ENCODE data around the gene ATF7. TPM values are rescaled to one million over a fixed set of nuclear protein-coding genes. Genes with fewer than 3 reads are reported as not detected.

Gene ATF7
- total and polyA plus RNA-seq, 9 of the 15 experiments (the other 6 are each of a cell fraction or from before 2014, with no cell fraction given), result 10.6 to 30.4 (median 20.7) TPM

GRCh38 chr12:53623548-53624385, 2.4 kb downstream of the ATF7 start:
- CTCF ChIA-PET (ENCODE audit: low intra/inter-chr PET ratio), result interaction anchor here (0.7 kb wide), 1 partner anchor 299 kb away, joined by 3 read pairs; no protein-coding TSS in a partner anchor
- BruUV-seq (replicated peaks), result no TSS peak
- H3K9me1 ChIP-seq (ENCODE audit: control insufficient read depth, insufficient read depth, low read length), result no peaks in the 10 kb centered on the region
- H3K4me3 ChIP-seq, result peak overlapping the region; percentile 60
- ATAC-seq (peak; percentile 40), FAIRE-seq (peak; percentile 92), DNase-seq (ENCODE audit: extremely low read depth in 1 of 4, low spot score in 3 of 4) (peak; percentile 30 to 75 (median 48))
- no peaks in the 10 kb centered on the region for H3K27me3 ChIP-seq (ENCODE audit: control insufficient read depth in 2 of 2, insufficient read depth in 2 of 2, low read length in 2 of 2)
- H3K4me1 ChIP-seq (replicated peaks in 1 of 2; ENCODE audit: control insufficient read depth in 2 of 2, insufficient read depth in 2 of 2, low read length in 2 of 2), result peaks cover 10 to 18% of the 10 kb centered on the region in 2 experiments; a peak in 3 of 5 replicates
- in situ Hi-C loops (cut with MboI) (no loop called here), intact Hi-C loops (cut with micrococcal nuclease) (no loop called here)
- H3K9ac ChIP-seq (ENCODE audit: insufficient read depth in 1 of 2, low read depth in 2 of 2, low read length in 2 of 2), result peak overlapping the region; percentile 72 to 96; a peak in 3 of 4 replicates
- H3K9me3 ChIP-seq (replicated peaks; ENCODE audit: control insufficient read depth, insufficient read depth, low read depth, low read length), result no peaks in the 10 kb centered on the region
- H4K20me1 ChIP-seq (replicated peaks; ENCODE audit: control insufficient read depth, insufficient read depth, low read length), result no peaks in the 10 kb centered on the region
- POLR2A ChIA-PET, result interaction anchor here (0.6 to 5.6 kb wide), 7 partner anchors 11 to 1551 kb away, joined by 3 to 46 read pairs (median 4); partner anchors contain the start of gene ATP5MC2
- H3K36me3 ChIP-seq (ENCODE audit: control insufficient read depth, insufficient read depth, low read length), result peaks cover 4% of the 10 kb centered on the region; the same call in 1 of the 3 replicates
- WGBS (ENCODE audit: insufficient coverage, low coverage, missing lambda C conversion rate), result under 1% methylated on average over 7 of the region's 7 CpGs
- peak overlapping the region; percentile 94 for H3K4me2 ChIP-seq (ENCODE audit: insufficient read depth, low read length)
- peak overlapping the region; percentile 98 for H3K27ac ChIP-seq (ENCODE audit: extremely low read depth, low read depth, low read length)
- peaks cover 66% of the 10 kb centered on the region for H3K79me2 ChIP-seq (ENCODE audit: control insufficient read depth, insufficient read depth, low read length)
- H2AFZ ChIP-seq (ENCODE audit: low read depth, low read length), result peak overlapping the region; percentile 32; the same call in 1 of the 2 replicates
- TF ChIP-seq ILF3 (IDR thresholded peaks at IDR 0.05; ENCODE audit: borderline replicate concordance) (0 out of 2 replicates have a peak, but pooled peaks have one; percentile 14), E2F6 (IDR thresholded peaks at IDR 0.05; ENCODE audit: borderline replicate concordance in 1 of 2, extremely low read depth in 1 of 2, insufficient read depth in 1 of 2, insufficient read length in 1 of 2, low read depth in 1 of 2, low read length in 1 of 2, poor library complexity in 1 of 2, severe bottlenecking in 1 of 2) (no peak), CHD1 (IDR thresholded peaks at IDR 0.05; ENCODE audit: low read length) (peak; percentile 13), FOXM1 (IDR thresholded peaks at IDR 0.05; ENCODE audit: low read depth) (peak; percentile 26; the same call in 1 of the 2 replicates), FOXM1 (CRISPR knock-in tag; IDR thresholded peaks at IDR 0.05; ENCODE audit: low read depth) (no peak), CXXC5 (CRISPR knock-in tag; IDR thresholded peaks at IDR 0.05) (peak; percentile 44), TBP (optimal IDR thresholded peaks at IDR 0.05; ENCODE audit: low read depth, low read length) (peak; percentile 37), UBTF (IDR thresholded peaks at IDR 0.05; ENCODE audit: borderline replicate concordance in 1 of 2, low read depth in 2 of 2, low read length in 2 of 2) (peak in 1 of 2 experiments; percentile 51; a peak in 1 of 4 replicates), HMBOX1 (IDR thresholded peaks at IDR 0.05) (peak; percentile 56), CREM (IDR thresholded peaks at IDR 0.05; ENCODE audit: low read depth) (0 out of 2 replicates have a peak, but pooled peaks have one; percentile 27), SLC30A9 (CRISPR knock-in tag; IDR thresholded peaks at IDR 0.05) (no peak), JUND (IDR thresholded peaks at IDR 0.05; ENCODE audit: borderline replicate concordance, low read depth, low read length) (0 out of 2 replicates have a peak, but pooled peaks have one; percentile 35), JUND (tag; IDR thresholded peaks at IDR 0.05; ENCODE audit: borderline replicate concordance, low read depth, low read length) (no peak), PKNOX1 (IDR thresholded peaks at IDR 0.05) (peak; percentile 14; the same call in 1 of the 2 replicates)

All from K562 (cell line).